CD4-positive, alpha-beta T cell treated with Interleukin-17A for 1 hour (primary cell): Measurements from ENCODE around the gene ANAPC16.
"Not testable (repeated sequence)": the region's sequence is repeated elsewhere in the genome, so short reads cannot be mapped to it uniquely, and the experiment has no call there.

ENCODE experiments used
- DNase-seq: peaks from one replicate; pipeline ENCODE4 v3.0.0-alpha.2; 2020

ANAPC16 gene

DNA sequence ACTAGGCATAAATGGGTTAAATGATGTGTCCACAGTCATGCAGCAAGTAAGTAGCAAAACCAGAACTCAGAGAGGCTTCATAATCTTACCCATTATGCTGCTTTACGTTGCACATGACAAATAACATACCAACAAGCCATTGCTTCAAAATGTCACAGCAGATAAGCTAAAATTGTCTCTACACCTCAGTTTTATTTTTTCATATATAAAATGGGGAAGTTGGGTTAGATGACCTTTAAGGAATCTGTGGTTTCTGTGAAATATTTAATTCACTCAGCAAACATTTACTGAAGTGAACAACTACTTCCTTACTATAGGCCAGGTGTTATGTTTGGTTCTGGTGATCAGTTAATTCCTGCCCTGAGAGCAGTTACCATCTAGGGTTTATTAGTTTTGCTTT, 2.5 kb downstream of the ANAPC16 start:
- peak; percentile 14 for DNase-seq

DNA sequence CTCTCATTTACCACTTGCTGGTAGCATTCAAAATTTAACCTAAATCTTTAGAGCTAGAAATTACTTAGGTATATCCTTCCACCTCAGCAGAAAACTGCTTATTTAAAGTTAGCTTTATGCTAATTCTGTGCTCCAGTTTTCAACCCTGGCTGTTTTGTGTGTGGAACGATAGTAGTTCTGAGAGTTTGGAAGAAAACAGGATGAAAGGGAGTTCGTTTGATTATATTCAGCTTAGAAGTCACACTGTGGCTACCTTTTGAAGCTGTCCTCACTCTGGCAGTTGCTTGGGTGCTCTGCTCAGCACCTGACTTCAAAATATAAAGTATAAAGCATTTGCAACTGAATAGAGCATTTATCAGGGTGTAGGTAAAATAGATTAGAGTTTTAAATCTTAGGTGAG, 2.9 kb downstream of the ANAPC16 start:
- peak; percentile 13 for DNase-seq

DNA sequence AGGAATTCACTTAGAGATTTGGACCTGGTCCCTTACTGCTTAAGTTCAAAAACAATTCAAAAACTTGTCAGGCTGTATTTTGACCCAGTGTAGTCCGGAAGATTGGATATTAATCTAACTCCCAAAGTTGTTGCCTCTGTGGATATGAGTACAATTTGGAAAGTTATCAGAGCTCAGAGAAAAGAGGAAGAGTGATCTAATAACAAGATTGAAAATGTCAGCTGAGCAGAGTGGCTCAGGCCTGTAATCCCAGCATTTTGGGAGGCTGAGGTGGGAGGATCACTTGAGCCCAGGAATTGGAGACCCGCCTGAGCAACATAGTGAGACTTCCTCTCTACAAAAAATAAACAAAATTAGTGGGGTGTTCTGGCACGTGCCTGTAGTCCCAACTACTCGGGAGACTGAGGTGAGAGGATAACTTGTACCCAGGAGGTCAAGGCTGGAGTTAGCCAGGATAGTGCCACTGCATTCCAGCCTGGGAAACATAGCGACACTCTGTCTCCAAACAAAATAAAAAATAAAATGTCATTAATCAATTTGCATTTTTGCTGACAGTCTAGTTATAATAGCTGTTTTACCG, 3.5 kb downstream of the ANAPC16 start:
- DNase-seq = no peak

DNA sequence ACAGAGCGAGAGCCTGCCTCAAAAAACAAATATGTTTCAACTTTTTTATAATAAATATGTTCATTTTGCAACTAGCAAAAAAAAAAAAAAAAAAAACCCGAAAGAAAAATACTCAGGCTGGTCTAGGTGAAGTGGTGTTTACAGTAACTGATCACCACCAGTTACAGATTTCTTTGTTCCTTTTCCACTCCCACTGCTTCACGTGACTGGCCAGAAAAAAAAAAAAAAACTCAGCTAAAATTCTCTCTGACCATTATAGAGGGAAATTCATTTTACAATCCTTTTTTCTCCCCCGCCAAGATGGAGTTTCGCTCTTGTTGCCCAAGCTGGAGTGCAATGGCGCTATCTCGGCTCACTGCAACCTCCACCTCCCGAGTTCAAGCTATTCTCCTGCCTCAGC, 4.8 kb downstream of the ANAPC16 start:
- DNase-seq = no peak

DNA sequence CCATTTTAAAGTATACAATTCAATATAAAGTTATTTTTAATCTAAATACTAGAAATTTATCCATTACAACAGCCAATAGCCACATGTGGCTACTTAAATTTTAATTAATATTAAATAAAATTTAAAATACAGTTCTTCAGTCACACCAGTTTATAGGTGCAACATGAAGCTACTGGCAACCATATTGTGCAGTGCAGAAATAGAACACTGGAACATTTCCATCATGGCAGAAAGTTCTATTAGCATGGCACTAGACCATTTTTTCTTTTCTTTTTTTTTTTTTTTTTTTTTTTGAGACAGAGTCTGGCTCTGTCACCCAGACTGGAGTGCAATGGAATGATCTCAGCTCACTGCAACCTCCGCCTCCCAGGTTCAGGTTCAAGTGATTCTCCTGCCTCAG, 5.5 kb downstream of the ANAPC16 start:
- no peak for DNase-seq

DNA sequence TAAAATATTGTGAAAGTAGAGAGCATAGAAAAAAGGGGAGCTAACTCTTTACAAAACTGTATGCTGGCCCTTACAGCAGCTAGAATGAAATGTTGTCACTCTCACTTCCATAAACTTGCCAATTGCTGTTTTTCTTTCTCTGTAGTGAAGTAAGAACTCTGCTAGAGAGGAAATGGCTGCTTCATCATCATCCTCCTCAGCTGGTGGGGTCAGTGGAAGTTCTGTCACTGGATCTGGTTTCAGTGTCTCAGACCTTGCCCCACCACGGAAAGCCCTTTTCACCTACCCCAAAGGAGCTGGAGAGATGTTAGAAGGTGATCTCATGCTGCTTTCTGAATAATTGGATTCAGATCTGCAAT, 7.9 kb downstream of the ANAPC16 start:
- no peak for DNase-seq

DNA sequence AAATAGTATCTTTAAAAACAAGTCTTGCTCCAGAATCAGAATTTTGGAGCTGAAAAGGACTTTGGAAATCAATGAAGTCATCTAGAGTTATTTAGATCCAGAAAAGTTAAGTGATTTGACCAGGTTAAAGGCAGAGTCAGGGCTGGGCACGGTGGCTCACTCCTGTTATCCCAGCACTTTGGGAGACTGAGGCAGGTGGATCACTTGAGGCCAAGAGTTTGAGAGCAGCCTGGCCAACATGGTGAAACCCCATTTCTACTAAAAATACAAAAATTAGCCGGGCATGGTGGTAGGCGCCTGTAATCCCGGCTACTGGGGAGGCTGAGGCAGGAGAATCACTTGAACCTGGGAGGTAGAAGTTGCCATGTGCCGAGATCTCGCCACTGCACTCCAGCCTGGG, 8.4 kb downstream of the ANAPC16 start:
- not testable (repeated sequence) for DNase-seq

DNA sequence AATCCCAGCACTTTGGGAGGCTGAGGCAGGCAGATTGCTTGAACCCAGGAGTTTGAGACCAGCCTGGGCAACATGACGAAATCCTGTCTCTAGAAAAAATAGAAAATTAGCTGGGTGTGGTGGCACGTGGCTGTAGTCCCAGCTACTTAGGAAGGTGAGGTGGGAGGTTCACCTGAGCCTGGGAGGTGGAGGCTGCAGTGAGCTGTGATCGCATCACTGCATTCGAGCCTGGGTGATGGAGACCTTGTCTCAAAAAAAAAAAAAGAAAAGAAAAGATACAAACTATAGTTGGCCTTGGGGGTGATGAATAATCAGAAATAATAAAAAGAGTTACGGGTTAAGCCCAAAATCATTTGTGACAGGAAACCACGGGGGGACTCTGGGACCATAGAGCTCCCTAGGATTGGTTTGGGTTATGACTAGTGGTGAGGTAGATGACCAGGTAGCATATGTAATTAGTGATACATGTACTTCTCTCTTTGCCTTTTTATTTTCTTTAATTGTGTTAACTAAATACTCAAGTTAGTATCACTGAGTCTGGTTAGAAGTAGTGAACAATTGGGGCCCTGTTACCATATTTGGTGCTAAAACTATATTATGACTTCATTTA, 10.7 kb downstream of the ANAPC16 start:
- DNase-seq = no peak

DNA sequence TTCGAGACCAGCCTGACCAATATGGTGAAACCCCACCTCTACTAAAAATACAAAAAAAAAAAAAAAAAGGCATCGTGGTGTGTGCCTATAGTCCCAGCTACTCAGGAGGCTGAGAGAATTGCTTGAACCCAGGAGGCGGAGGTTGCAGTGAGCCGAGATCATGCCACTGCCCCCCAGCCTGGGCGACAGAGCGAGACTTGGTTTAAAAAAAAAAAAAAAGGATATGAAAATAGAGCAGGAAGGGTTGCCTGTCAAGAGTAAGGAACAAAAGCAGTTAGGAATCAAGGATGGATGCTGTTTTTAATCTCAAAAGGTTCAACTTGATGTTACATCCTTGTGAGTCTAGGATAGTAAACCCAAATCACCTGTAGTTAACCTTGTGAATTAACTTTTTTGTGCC, 12.0 kb downstream of the ANAPC16 start:
- no peak for DNase-seq

DNA sequence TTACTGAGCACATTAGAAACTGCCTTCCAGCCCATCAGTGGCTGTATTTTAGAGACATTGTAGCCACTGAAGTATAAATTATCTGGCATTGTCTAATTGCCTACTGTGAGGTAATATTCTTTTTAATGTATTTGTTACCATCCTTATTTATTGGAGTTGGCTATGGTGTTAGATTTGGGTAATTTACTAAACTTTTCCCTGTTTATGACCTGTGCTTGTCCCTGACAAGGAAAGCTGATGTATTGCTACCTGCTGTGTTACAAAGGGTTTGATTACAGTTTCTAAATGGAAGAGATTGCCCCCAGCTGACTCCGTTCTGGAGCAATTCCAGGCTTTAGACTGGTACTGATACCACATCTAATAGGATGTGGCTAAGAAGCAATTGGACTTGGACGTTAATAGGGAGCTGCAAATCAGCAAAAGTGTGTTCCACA, 12.5 kb downstream of the ANAPC16 start:
- no peak for DNase-seq

DNA sequence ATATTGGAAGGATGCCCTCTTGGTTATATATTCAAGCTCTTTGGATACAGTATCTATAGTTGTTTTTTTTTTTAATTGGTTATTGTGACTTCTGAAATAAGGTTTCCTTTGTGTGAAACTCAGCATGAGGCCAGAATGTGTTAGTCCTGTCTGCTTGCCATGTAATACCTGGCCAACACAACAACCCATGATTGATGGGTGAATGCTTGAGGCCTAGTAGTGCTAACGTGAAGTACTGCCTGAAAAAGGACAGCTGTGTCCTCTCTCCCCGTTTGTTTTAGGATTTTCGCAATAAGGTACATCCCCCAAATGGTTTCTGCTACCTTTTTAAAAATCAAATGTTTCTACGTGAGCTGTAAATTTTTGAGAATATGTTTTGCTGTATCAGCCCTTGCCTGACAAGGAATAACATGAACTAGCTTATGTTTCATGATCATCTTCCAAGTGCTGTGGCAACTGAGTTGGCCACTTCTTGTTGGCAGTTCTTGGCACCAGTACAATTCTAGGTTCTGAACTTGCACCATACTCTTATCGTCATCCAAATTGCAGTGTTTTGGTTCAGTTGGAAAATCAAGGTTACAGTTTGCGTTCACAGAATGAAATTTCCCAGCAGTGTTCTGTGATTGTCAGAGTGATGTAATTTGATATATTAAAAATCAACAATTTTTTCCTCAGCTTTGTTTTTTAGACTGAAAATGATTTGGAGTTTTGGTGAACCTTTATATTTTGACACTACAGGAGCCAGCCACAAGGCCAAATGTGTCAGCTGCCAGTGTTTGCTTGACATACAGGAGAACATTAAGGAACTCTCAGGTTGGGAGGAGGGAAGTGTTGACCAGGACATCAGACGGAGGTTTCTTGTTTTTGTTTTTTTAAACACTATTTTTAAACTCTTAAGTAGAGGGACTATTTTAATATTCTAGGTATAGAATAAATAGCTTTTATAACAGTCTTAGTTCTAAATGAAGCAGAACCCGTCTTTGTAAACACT, 13.7 kb downstream of the ANAPC16 start:
- no peak for DNase-seq

DNA sequence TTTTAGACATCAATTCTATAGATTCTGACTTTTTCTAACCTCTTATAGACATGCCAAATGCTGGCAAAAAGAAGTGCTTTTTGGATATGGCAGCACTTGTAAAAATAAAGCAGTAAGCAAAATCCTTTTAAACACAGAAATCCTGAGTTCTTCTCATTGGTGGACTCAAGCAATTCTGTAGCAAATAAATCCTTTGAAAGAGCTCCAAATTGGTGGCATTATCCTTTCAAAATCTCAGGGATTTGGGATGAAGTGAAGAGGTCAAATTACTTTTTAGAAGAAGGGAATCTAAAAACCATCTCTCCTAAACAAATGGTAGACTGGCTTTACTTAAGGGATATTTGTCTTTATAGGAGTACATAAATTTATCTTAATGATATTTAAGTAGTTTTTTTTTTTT, 17.8 kb downstream of the ANAPC16 start:
- DNase-seq = no peak

DNA sequence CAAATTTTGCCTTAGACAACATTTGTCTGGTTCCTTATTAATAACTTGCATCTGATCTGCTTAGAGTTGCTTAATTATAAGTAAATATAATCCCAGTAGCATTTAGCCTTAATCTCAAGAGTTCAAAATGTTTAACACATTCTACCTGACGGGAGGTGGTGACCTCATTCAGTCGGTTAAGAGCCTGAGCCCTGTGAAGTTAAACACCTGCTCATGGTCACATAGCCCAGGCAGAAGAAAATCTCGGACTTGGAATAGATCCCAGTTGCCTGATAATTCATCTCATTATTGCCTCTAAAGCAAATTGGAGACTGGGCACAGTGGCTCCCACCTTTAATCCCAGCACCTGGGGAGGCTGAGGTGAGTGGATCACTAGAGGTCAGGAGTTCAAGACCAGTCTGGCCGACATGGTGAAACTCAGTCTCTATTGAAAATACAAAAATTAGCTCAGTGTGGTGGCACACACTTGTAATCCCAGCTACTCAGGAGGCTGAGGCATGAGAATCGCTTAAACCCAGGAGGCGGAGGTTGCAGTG, 18.8 kb downstream of the ANAPC16 start:
- no peak for DNase-seq

DNA sequence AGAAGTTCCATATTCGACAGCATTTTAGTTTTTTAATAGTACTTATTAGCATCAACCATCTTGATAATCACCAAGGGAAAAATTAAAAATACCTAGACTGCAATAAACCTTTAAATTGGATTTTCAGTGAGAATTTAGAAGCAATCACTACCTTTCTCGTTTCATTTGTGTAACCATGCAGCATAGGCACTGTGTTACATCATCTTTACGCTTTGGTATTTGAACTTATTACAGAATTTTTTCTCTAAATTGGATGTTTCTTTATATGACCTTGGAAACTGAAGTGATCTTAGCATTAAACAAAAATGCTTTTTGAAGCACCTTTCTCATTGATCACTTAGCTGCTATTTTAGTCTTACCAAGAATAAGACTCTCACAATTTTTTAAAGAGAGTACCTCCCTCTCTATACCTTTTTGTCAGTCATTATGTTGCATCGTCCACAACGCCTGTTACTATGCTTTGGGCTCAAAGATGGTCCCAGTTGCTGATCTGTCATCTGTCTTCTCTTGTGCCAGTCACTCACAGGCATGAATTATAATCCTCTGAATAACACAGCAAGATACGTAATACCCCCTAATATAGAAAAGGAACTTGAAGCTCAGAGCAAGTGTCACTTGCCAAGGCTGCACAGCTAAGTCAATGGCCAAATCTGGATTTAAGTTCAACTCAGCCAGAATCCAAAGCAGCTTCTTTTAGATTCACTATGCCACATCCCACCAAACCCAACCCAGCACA, 19.9 kb downstream of the ANAPC16 start:
- no peak for DNase-seq

DNA sequence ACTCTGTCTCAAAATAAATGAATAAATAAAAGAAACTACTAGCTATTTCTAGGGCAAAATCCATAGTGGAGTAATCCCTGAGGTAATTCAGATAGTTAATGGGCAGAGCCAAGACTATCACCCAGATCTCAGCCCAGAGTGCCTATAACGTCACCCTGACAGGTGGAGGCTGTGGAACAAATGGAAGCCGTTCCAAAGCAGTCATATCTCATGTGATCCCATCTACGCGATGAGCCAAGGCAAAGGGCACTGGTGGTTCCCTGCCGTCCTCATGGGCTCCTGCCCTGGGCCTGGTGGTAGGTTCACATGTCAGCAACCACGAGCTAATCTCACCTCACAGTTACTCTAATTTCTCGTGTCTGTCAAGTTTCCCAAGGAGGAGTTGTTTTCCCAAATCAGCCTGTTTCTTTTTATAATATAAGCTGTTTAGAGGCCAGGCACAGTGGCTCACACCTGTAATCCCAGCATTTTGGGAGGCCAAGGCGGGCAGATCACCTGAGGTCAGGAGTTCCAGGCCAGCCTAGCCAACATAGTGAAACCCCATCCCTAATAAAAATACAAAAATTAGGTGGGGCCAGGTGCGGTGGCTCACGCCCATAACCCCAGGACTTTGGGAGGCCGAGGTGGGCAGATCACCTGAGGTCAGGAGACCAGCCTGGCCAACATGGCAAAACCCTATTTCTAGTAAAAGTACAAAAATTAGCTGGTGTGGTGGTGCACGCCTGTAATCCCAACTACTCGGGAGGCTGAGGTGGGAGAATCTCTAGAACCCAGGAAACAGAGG, 22.8 kb downstream of the ANAPC16 start:
- DNase-seq = no peak

DNA sequence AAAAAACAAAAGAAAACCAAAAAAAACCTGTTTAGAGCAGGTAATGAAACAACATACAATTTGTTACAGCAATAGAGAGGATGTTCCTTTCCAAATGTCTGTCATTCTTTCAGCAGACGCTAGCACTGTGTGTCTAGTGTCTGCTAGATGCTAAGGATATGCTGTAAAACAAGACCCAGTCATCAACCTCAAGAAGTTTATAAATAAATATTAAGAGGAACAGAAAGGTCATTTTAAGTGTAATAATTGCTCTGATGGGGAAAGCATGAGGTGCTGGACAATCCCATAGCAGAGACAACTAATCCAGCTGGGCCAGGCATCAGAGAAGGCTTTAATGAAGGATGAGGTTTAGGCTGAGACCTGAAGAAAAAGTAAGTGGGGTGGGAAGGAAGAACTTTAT, 23.6 kb downstream of the ANAPC16 start:
- DNase-seq = no peak

DNA sequence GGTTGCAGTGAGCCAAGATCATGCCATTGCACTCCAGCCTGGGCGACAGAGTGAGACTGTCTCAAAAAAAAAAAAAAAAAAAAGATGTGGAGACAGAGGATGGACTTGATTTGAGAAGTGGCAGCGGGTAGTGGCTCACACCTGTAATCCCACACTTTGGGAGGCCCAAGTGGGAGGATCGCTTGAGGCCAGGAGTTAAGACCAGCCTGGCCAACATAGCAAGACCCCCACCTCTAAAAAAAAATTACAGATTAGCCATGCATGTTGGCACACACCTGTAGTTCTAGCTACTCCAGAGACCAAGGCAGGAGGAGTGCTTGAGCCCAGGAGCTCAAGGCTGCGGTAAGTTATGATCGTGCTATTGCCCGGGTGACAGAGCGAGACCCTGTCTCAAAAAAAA, 24.6 kb downstream of the ANAPC16 start:
- DNase-seq = no peak

DNA sequence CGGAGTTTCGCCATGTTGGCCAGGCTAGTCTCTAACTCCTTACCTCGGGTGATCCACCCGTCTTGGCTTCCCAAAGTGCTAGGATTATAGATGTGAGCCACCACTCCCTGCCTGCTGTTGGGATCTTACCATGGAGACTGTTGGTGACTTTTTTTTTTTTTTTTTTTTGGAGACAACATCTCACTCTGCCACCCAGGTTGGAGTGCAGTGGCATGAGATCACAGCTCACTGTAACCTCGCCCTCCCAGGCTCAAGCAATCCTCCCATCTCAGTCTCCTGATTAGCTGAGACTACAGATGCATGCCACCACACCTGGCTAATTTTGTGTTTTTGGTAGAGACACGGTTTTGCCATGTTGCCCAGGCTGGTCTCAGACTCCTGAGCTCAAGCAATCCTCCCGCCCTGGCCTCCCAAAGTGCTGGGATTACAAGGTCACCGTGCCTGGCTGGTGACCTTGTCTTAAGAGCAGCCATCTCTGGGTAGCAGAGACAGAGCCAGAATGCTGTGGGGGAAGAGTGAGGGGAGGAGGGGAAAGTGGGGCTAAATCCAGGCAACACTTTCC, 26.0 kb downstream of the ANAPC16 start:
- no peak for DNase-seq

DNA sequence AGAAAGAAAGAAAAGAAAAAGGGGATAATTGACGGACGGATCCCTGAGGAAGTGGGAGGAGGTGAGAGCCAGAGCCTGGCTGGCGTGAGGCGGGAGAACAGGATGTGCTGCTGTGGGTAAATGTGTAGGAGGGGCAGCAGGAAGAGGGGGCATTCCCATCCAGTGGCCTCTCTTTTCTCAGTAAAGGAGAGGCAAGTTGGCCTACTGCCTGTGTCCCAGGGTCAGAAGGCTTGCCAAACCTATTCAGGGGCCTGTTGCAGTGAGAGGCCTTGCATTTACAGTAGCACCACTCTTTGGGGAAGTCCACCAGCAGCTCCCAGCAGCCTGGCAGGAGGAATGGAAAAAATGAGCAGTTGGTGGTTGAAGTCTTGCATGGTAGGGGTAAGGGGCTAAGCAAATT, 26.9 kb downstream of the ANAPC16 start:
- DNase-seq = no peak

DNA sequence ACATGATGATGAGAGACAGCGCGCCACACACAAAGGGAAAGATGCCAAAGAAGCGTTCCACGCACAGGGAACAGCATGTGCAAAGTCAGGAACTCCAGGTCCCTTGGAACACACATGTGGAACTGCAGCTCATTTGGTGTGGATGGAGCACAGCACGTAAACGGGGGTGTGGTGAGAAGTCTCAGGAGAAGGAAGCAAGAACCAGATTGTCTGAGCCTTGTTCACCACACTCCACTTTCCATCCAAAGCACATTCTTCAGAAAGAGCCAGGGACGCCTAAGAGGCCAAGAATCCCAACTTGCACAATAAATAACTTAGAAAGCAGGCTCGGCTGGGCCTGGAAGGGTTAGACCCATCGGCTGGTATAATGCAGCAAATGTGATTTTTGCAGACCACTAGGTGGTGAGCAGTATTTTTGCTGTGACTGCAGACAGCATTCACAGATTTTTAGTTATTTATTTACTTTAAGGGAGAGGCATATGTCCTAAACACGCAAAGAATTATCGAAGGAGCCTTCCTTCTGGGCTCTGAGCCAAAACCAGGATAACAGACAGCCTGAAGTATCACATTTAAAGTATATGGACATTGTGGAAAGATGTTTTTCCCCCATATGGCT, 28.1 kb downstream of the ANAPC16 start:
- DNase-seq = no peak

DNA sequence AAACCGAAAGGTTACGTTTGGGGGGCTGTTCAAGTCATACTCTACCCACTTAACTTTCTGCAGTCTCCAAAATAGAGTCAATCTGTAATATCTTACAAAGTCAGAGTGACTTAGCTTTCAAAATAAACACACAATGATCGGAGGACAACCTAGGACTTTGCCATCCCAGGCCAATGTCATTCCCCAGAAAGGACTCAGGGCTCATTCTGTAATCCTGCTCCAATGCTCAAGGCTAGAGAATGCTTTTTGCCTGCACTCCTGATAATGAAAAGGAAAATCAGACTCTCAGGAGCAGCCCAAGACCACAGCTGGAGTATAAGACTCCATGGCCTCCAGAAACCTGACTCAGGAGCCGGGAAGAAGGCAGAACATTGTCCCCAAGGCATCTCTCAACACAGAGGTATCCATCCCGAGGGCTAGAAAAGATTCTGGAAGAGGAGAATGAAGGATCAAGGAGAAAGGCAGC, 28.8 kb downstream of the ANAPC16 start:
- no peak for DNase-seq
